ENCODE measurements around the gene STAT6.
"Not testable (repeated sequence)": the region's sequence is repeated elsewhere in the genome, so short reads cannot be mapped to it uniquely, and the experiment has no call there.

Gene STAT6

DNA sequence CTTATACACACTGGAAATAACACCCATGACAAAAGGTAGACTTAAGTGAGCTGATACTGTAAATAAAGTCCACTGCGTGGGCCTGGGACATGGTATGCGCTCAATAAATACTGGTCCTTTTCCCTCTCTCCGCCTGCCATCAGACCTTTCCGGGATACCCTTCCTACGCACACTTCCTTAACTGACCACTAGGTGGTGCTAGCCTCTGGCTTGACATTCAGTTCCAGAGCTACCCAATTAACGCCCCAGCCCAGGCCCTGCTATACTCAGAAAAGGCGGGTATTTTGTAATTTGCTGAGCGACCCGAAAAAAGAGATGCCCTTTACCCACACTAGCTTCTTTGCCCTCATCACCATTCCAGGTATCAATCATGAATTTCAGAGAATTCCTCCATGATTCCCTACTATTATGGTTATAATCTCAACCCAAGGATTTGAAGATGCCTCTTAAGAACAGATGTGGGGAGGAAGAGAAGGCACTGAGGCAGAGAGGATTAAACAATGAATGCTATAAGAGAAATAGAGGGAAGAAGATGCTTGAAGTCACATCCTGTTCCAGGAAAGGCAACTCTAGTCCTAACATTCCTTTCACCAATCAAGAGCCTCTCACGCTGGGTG lies 13.2 kb upstream of the STAT6 start:
- TF ChIP-seq, protein P1, sequence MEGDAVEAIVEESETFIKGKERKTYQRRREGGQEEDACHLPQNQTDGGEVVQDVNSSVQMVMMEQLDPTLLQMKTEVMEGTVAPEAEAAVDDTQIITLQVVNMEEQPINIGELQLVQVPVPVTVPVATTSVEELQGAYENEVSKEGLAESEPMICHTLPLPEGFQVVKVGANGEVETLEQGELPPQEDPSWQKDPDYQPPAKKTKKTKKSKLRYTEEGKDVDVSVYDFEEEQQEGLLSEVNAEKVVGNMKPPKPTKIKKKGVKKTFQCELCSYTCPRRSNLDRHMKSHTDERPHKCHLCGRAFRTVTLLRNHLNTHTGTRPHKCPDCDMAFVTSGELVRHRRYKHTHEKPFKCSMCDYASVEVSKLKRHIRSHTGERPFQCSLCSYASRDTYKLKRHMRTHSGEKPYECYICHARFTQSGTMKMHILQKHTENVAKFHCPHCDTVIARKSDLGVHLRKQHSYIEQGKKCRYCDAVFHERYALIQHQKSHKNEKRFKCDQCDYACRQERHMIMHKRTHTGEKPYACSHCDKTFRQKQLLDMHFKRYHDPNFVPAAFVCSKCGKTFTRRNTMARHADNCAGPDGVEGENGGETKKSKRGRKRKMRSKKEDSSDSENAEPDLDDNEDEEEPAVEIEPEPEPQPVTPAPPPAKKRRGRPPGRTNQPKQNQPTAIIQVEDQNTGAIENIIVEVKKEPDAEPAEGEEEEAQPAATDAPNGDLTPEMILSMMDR (IDR thresholded peaks at IDR 0.05; ENCODE audit: low read depth, low read length): peak; percentile 91

DNA sequence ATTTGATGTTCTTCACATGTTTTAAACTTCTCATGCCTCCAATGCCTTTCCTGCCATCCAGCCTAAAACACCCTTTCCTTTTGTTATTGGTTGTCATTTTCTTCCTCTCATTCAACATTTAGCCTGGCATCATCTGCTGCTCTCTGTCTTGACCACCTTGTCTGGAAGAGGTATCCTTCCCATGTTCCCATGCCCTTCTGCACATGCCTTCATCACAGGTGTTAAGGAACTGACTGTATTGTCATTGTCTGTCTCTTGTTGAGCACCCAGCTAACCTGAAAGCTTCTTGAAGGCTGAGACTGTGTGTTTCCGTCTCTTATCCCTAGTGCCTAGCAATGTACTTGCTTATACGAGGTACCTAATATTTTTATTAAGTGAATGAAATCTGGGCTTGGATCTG lies 12.7 kb upstream of the STAT6 start:
- TF ChIP-seq, protein P1 (IDR thresholded peaks at IDR 0.05; ENCODE audit: low read depth, low read length): no peak
- DNase-seq (ENCODE audit: extremely low read depth, low read depth): no peak

More for the DNA sequence above, 13.2 kb upstream of the STAT6 start:
- no peak for DNase-seq (ENCODE audit: extremely low read depth, low read depth)

DNA sequence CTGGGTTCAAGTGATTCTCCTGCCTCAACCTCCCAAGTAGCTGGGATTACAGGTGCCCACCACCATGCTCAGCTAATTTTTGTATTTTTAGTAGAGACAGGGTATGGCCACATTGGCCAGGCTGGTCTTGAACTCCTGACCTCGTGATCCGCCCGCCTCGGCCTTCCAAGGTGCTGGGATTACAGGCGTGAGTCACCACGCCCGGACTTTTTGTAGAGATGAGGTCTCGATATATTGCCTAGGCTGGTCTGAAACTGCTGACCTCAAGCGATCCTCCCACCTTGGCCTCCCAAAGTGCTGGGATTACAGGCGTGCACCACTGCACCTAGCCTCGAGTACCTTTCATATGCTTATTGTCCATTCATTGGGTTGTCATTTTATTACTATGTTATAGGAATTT lies 9.6 kb upstream of the STAT6 start:
- not testable (repeated sequence) for DNase-seq (ENCODE audit: extremely low read depth, low read depth)

DNA sequence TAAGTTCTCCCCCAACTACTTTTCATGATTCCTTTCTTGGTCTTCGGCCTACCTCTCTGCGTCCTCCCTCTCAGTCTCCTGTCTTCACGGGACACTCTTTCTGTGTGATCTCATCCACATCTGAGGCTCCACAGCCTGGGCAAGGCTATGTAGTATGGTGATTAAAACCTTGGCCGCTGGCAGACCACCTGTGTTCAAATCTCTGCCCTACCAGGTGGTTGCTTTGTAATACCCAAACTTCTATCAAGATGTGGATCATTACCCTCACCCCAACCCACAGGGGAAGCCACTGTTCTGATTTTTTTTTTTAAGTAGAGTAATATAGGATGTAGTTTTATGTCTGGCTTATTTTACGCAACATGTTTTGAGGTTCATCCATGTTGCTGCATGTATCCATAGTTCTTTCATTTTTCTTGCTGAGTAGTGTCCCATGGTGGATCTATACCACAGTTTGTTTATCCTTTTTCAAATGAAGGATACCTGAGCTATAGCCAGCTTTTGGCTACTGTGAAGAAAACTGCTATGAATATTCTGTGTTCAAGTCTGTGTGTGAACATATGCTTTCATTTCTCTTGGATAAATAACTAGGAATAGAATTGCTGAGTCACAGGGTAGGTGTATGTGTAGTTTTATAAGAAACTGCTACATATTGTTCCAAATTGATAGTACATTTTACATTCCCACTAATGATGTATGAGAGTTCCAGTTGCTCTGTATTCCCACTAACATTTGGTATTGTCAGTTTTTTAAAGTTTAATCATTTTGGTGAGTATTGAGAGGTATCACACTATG lies 8.3 kb upstream of the STAT6 start:
- no peak for DNase-seq (ENCODE audit: extremely low read depth, low read depth)
- TF ChIP-seq, protein P1 (IDR thresholded peaks at IDR 0.05; ENCODE audit: low read depth, low read length): no peak

DNA sequence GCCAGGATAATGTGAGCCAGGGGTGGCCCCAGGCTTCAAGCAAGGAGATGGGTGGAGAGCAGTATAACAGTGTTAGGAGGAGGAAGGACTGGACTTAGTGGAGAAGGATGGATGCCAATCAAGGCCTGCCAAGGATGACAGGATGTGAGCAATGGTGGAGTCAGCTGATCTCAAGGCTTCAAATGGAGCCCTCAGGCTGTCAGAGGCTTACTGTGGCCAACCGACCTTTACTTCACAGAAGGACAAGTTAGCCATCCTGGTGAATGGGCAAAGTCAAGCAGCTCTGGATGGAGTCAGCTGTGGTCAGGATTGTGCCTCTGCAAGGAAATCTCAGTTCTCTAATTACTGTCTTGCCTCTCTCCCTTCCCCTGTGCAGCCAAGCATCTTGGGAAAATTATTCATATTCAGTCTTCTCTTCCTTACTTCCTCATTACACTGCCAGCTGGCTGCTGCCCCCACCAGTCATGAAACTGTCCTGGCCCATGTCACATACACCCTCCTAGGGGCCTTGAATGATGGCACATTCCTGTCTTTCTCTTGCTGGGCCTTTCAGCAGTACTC lies 7.6 kb upstream of the STAT6 start:
- TF ChIP-seq, protein P1 (IDR thresholded peaks at IDR 0.05; ENCODE audit: low read depth, low read length): no peak
- DNase-seq (ENCODE audit: extremely low read depth, low read depth): no peak

DNA sequence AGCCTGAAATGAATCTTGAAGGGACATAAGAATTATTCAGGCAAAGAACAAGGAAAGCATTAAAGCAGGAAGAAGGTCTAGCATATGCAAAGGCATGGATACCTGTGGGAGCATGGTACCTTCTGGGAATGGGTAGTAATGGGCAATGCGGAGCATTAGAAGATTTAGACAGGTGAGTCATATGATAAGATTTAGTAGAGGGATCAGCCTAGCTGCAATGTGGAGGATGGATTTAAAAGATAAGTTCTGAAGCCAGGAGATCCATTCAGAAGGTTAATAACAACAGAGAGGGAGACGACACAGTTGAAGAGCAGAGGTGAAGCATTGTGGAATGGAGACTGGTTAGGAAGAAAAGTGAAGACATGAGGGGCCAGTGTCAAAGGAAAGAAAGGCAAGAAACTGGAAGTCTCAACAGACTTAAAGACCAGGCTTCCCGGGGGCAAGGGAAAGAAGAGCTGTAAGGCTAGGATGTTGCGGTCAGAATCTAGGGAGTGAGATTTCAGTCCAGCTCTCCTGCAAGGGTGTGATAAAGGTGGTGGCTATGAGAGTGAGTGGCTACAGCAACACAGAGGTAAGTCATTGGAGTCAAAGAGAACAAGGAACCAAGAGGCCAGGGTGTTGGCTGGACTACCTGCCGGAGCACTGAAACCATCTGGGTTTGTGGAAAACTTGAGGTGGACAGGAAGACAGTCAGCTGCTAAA lies 5.6 kb upstream of the STAT6 start:
- no peak for DNase-seq (ENCODE audit: extremely low read depth, low read depth)
- TF ChIP-seq, protein P1 (IDR thresholded peaks at IDR 0.05; ENCODE audit: low read depth, low read length): no peak

DNA sequence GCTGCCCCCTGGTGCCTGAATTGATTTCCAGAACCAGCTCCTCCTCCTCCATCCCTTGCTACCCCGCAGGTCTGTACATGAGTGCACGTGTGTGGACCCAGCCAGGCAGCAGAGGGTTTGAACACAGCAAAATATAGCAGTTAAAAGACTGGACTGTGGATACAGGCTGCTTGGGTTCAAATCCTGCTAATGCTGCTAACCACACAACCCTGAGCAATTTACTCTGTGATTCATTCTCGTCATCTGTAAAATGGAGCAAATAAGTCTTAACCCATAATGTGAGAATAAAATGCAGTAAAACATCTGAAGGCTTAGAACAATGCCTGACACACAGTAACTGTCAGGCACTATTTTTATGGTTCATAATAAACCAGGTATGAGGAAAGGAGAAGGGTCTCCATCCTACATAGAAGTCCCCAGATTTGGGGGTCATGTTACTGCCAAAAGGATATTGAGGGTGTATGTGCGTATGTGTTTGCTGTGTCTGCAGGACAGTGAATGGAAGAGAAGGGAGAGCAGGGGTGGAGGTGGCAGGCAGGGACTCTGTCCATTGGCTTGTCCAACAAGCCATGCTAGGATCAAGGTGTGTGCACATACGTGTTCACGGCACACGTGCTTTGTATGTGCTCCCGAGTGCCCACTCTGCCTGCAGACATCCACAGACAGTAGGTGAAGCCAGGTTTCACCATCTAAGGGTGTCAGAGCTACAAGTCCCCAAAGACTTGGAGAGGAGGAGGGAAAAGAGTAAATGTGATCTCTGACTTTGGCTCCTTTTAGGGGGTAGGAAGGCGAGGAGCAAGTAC lies 1.5 kb upstream of the STAT6 start:
- TF ChIP-seq, protein P1 (IDR thresholded peaks at IDR 0.05; ENCODE audit: low read depth, low read length): peak; percentile 81
- DNase-seq (ENCODE audit: extremely low read depth, low read depth): no peak
